Measurements from ENCODE around the gene MAP2K5. TPM values are rescaled to one million over a fixed set of nuclear protein-coding genes. Genes with fewer than 3 reads are reported as not detected.

Gene MAP2K5
- total and polyA plus RNA-seq, 2 experiments from 2014 or later = 6.8 to 13.6 TPM

DNA sequence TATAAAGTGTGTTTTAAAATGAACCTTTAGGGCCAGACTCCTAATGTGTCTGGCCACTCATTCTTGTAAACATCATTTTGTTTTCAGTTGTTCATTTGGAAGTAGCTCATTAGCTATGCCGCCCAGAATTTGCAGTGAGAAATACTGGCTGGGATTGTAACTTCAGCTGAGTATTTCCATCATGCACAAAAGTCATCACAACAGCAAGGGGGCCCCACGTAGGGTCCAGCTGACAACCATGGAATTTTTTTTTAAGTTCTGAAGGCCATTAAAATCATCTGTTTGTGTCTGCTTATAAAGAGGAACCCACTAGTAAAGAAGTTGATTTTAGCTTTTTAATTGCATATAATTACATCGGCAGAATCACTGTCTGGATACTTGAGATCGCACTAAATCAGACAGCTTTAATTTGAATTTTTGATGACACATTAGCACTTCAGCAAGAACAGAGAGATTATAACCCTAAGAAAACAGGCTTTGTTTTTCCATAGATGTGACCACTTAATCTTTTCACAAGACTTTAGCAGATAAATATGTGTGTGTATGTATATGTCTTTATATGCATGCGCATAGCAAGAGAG lies 236.6 kb downstream of the MAP2K5 start:
- H3K4me1 ChIP-seq (ENCODE audit: low read depth) = no peaks in the 10 kb centered on the region
- no peak overlapping the region for H3K4me3 ChIP-seq
- H3K27ac ChIP-seq = no peak overlapping the region
- no peaks in the 10 kb centered on the region for H3K9me3 ChIP-seq (ENCODE audit: low read depth)
- peaks cover 100% of the 10 kb centered on the region for H3K27me3 ChIP-seq
- no peaks in the 10 kb centered on the region for H3K36me3 ChIP-seq
- no peak for TF ChIP-seq CTCF (IDR thresholded peaks at IDR 0.05; ENCODE audit: low read depth, low read length)
- DNase-seq (ENCODE audit: low read depth in 1 of 2, low spot score in 1 of 2) = no peak

DNA sequence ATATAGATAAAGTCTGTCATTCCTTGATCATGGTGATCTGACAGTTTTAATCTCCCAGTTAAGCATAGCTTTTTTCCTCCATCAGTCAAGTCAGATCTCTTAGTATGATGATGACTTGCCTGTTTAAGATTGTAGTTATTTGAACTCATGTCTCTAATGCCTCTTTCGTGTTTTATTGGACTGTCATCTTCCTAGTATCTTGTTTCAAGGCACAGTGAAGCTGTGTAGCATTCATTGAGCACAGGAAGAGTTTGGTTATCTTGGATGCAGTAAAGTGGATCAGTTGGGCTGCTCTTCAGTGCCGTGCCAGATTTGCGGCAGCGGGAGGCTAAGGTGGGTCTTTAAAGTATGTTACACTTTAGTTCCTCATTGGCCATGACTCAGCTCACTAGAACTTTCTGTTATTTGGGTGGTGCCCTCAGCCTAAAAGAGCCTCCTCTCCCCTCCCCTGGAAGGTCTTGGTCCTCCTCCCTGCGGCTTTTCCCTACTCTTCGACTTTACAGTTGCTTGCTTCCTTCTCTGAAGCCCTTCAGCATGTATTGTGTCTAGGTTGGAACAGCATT lies 237.1 kb downstream of the MAP2K5 start:
- H3K36me3 ChIP-seq = no peaks in the 10 kb centered on the region
- peaks cover 100% of the 10 kb centered on the region for H3K27me3 ChIP-seq
- no peak for DNase-seq (ENCODE audit: low read depth in 1 of 2, low spot score in 1 of 2)
- H3K9me3 ChIP-seq (ENCODE audit: low read depth) = no peaks in the 10 kb centered on the region
- no peak for TF ChIP-seq CTCF (IDR thresholded peaks at IDR 0.05; ENCODE audit: low read depth, low read length)
- H3K4me1 ChIP-seq (ENCODE audit: low read depth) = no peaks in the 10 kb centered on the region
- H3K4me3 ChIP-seq = no peak overlapping the region
- no peak overlapping the region for H3K27ac ChIP-seq

DNA sequence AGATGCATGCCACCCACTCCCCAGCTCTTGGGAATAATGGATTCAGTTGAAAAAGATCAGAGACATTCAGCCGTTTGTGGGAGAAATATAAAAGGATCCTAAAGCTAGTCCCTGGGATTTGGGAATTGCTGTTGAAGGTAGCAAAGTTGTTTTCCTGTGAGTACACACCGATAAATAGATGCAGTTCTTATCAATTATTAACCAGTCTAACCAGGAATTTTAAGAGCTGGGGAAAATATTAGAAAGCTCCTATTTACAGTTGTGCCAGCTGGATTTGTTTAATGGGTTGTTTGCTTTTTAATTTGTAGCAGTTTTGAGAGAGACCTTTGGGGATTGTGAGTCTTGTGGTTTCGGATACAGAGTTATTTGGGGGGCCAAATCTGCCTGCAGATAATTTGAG lies 238.6 kb downstream of the MAP2K5 start:
- Histone ChIP-seq H3K36me3 (no peaks in the 10 kb centered on the region), H3K27me3 (peaks cover 100% of the 10 kb centered on the region), H3K27ac (no peak overlapping the region), H3K4me3 (no peak overlapping the region), H3K4me1 (ENCODE audit: low read depth) (no peaks in the 10 kb centered on the region), H3K9me3 (ENCODE audit: low read depth) (no peaks in the 10 kb centered on the region)
- no peak for DNase-seq (ENCODE audit: low read depth in 1 of 2, low spot score in 1 of 2)
- no peak for TF ChIP-seq CTCF (IDR thresholded peaks at IDR 0.05; ENCODE audit: low read depth, low read length)

DNA sequence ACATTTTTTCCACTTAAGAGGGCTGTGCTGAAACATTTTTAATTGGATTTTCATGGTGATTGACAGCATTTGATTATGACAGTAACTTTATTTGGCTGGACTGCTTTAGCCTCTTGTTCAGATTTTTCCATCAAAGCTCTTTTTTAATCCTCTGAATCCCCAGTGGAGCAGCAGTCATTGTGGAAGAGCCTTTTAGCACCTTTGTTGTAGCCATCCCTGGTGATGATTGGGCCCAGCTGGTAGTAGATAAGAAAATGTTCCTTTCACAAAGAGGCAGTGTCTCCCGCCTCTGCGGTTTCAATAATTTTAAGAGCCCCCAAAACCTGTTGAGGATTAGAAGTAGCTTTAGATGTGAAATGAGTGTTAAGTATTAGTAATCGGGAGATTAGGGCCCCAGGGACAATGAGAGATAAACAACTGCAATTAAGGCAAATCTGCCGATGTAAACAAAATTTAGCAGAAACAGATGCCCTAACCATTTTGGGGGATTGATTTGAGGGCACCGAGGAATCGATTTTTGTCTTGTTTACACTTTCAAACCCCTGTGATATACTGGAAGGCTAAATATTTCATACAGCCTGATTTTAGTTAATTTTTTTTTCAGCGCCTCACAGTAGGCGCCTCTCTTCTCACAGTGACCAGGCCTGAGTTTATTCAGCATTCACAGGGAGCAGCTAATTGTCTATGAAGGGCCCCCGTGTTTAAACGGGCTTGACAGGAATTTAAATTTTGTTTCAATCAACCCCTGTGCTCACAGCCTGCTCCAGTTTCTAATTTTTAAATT lies 239.6 kb downstream of the MAP2K5 start:
- no peak overlapping the region for H3K27ac ChIP-seq
- peaks cover 100% of the 10 kb centered on the region for H3K27me3 ChIP-seq
- TF ChIP-seq CTCF (IDR thresholded peaks at IDR 0.05; ENCODE audit: low read depth, low read length) = no peak
- no peak overlapping the region for H3K4me3 ChIP-seq
- no peaks in the 10 kb centered on the region for H3K36me3 ChIP-seq
- no peaks in the 10 kb centered on the region for H3K9me3 ChIP-seq (ENCODE audit: low read depth)
- H3K4me1 ChIP-seq (ENCODE audit: low read depth) = no peaks in the 10 kb centered on the region
- DNase-seq (ENCODE audit: low read depth in 1 of 2, low spot score in 1 of 2) = no peak

DNA sequence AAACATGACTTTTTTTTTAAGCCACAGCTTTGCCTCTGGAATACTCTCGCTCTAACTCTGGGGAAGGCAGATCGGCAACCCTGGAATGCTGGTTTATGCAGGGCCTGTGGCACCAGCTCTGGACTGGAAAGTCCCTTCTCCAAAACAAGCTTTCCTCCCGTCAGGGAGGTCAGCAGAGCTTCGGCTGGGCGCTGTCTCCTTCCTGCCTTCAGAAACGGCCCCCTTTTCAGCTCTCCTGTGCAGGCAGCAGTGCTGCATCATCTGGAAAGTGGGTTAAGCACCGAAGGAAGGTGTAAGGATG lies 240.1 kb downstream of the MAP2K5 start:
- H3K27ac ChIP-seq = no peak overlapping the region
- H3K4me1 ChIP-seq (ENCODE audit: low read depth) = no peaks in the 10 kb centered on the region
- DNase-seq (ENCODE audit: low read depth in 1 of 2, low spot score in 1 of 2) = no peak
- H3K9me3 ChIP-seq (ENCODE audit: low read depth) = no peaks in the 10 kb centered on the region
- H3K4me3 ChIP-seq = no peak overlapping the region
- TF ChIP-seq CTCF (IDR thresholded peaks at IDR 0.05; ENCODE audit: low read depth, low read length) = no peak
- H3K36me3 ChIP-seq = no peaks in the 10 kb centered on the region
- H3K27me3 ChIP-seq = peaks cover 100% of the 10 kb centered on the region

Data from cardiac muscle cell (in vitro differentiated cells and primary cell).